Activated T-helper 9 cell treated with anti-CD3 and anti-CD28 coated beads, Interleukin-2, amount 50 U/mL, for 16 hours (primary cell): ENCODE results near the gene MAP3K2.

Experiments used
- DNase-seq: peaks from one replicate; pipeline ENCODE4 v3.0.0-alpha.2; 2020; ENCODE audit warnings: low read depth

The MAP3K2 gene

DNA sequence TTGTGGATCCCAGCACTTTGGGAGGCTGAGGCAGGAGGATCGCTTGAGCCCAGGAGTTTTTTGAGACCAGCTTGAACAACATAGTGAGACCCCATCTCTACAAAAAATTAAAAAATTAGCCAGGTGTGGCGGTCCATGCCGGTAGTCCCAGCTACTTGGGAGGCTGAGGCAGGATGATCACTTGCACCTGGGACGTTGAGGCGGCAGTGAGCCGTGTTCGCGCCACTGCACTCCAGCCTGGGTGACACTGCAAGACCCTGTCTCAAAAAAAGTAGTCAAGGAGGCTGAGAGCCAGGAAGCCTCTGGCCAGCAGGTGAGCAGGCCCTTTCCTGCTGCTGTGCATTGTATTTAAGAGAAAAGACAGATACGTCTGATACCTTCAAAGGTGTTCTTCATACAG is 19.3 kb upstream of the MAP3K2 start:
- no peak for DNase-seq

GRCh38 chr2:127406454-127406853 is 18.7 kb upstream of the MAP3K2 start:
- no peak for DNase-seq

GRCh38 chr2:127405255-127405610 is 17.5 kb upstream of the MAP3K2 start:
- DNase-seq: no peak

GRCh38 chr2:127404466-127405254 is 16.9 kb upstream of the MAP3K2 start:
- no peak for DNase-seq

GRCh38 chr2:127403460-127403859 is 15.7 kb upstream of the MAP3K2 start:
- DNase-seq: no peak

- DNase-seq: no peak
These were observed 14.3 kb upstream of the MAP3K2 start for GRCh38 chr2:127401757-127402695.

GRCh38 chr2:127400897-127401756 is 13.4 kb upstream of the MAP3K2 start:
- DNase-seq: no peak

- DNase-seq: no peak
These were observed 12.7 kb upstream of the MAP3K2 start for GRCh38 chr2:127400533-127400896.

DNA sequence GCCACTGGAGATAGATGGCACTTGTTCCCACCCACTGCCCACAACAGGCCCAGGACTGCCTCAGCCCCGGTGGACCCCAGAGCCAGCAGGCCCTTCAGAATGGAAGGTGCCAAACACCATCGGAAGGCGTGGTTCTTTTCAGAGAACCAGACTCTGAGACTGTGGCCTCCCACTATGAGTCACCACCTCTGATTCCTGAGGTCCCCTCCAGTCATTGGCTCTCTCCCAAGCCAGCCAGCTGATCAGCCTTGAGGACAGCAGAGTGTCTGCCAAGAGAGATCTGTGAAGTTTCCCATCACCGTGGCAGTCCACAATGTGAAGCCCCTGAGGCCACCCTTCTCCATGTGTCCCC is 10.4 kb upstream of the MAP3K2 start:
- peak; percentile 25 for DNase-seq

- no peak for DNase-seq
These were observed 9.9 kb upstream of the MAP3K2 start for GRCh38 chr2:127397568-127398238.

- no peak for DNase-seq
These were observed 6.7 kb upstream of the MAP3K2 start for GRCh38 chr2:127394492-127394891.

DNA sequence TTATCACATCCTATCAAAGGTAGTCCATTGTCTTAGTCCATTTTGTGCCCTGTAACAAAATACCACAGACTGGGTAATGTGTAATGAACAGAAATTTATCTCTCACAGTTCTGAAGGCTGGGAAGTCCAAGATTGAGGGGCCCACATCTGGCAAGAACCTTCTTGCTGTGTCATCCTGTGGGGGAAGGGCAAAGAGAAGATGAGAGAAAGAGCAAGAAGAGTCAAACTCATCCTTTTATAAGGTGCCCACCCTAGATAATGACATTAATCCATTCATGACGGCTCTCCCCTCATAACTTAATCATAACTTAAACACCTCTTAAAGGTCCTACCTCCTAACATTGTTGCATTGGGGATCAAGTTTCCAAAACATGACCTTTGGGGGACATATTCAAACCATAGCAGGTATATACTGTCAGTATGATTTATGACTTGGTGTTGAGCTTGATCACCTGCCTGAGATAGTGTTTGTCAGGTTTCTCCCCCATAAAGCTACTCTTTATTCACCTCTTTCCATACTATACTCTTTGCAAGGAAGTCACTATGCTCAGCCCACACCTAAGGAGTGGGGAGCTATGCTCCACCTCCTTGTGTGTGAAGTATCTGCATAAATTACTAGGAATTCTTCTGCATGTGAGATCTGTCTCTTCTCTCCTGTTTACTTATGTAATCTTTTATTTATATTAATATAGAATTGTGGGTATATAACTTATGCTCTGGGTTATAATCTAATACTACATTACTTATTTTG is 5.2 kb upstream of the MAP3K2 start:
- DNase-seq: no peak

DNA sequence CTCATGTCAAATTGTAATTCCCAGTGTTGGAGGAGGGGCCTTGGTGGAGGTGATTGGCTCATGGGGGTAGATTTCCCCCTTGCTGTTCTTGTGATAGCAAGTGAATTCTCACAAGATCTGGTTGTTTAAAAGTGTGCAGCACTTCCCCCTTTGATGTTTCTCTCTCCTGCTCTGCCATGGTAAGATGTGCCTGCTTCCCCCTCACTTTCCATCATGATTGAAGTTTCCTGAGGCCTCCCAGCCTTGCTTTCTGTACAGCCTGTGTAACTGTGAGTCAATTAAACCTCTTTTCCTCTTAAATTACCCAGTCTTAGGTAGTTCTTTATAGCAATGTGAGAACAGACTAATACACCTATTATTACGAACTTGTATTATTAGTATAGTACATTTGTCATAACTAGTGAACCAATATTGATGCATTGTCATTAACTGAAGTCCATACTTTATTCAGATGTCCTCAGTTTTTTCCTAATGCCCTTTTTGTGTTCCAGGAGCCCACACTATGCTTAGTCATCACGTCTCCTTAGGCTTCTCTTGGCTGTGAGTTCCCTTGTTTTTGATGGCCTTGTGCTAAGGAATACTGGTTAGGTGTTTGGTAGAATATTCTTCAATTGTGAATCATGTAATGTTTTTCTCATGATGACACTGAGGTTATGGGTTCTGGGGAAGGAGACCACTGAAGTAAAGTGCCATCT is 4.5 kb upstream of the MAP3K2 start:
- no peak for DNase-seq

DNA sequence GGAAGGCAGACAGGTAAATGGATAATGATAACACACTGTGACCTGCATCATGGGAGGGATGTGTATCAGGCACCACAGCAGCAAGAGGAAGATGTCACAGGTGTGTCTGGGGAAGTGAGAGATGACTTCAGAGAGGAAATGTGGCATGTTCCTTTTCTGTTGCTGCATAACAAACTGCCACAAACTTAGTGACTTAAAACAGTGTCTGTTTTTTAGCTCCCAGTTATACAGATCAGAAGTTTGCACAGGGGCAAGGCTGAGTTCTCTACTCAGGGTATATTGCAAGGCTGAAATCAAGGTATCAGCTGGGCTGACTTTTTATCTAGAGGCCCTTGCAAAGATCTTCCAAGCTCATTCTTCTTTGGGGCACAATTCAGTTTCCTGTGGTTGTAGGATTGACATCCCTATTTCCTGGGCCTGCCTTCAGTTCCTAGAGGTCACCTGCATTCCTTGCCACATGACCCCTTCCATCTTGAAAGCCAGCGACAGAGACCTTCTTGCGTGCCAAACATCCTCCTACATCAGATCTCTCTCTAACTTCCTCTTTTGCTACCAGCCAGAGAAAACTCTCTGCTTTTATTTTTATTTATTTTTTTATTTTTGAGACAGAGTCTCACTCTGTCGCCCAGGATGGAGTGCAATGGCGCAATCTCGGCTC is 2.1 kb upstream of the MAP3K2 start:
- DNase-seq: no peak

DNA sequence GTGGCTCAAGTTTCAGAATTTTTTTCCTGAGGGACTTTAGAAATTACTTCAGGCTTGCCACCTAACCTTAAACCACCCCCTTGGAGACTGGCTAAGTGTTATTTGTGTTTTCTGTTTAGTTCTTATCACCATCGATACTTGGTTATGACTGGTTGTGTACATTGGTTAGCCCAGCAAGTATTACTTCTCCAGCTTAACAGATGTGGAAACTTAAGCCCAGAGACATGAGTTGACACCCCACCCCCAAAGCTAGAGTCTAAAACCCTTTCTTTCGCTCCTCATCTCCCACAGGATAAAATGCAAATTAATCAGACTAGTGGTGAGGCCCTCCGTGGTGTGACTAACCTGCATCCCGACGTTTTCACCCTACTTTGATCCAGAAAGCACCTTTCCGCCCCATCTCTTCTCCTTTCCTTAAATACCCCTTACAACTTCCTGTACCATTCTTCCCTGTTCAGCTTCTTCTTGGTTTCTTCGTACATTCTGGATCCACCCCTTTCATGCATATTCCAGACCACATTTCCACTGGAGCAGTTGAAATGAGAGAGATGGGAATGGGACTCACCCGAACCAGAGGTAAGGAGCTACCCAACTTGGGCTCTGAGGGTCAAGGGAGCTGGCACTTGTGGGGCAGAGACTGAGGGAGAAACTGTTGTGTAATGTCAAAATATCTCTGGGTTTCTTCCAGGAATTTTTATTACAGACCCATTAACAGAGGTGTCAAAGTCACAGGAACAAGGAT is 819 bp upstream of the MAP3K2 start:
- DNase-seq: no peak

DNA sequence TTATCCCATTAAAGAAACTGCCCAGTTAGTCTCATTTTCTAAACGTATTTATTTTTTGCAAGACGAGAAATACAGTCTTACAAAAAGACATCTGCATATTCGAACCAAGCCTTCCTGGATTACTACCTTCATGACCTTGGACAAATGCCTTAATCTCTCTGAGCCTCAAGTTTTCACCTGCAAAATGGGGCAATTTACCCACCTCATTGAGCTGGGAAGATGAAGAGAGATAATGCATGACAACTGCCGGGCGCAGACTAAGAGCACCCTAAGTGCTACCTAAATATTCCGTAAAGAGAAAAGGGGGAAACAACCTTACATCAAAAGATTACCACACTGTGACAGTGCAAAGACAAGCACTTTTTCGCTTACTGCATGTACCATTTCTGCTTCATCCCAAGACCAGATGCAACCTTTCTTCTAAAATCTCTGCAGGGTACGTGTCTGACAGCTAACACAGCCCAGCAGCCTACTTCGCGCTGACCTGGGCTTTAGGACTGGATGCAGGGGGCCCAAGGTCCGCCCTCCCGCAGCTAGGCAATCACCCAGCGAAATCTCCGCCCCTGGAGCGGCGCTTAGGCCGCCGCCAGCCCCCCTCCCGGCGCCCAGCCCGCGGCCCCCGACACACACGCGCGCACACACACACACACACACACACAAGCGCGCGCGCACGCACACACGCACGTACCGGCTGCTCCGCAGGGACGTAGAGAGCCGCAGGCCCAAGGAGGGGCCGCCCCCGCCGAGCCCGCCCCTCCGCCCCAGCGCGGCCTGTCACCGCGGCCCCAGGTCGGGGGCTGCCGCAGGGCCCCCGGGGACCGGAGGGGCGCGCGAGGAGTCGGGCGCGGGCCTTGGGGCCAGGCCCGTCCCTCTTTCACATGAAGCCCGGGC is 766 bp downstream of the MAP3K2 start:
- peak; percentile 71 for DNase-seq

GRCh38 chr2:127386246-127386645 is 1.5 kb downstream of the MAP3K2 start:
- no peak for DNase-seq

- DNase-seq: no peak
These were observed 3.2 kb downstream of the MAP3K2 start for GRCh38 chr2:127384529-127384928.
